Fibroblast of mammary gland (primary cell): ENCODE measurements around the gene MLPH.

Experiments
- DNase-seq: peaks from one replicate; pipeline ENCODE4 v3.0.0-alpha.2; 2010; ENCODE audit warnings: low read depth
- H3K4me3 ChIP-seq: 2 replicates; pipeline ENCODE4 v1.5.1; 2011; ENCODE audit warnings: low read depth, mild to moderate bottlenecking, low read length, moderate library complexity; ENCODE audit not compliant: control insufficient read depth
- TF ChIP-seq, protein P1 (sequence below): conservative IDR thresholded peaks from 2 replicates; pipeline ENCODE4 v1.5.1; 2011; ENCODE audit warnings: low read depth, low read length, inconsistent platforms; ENCODE audit not compliant: control insufficient read depth, insufficient read depth

The MLPH gene

DNA sequence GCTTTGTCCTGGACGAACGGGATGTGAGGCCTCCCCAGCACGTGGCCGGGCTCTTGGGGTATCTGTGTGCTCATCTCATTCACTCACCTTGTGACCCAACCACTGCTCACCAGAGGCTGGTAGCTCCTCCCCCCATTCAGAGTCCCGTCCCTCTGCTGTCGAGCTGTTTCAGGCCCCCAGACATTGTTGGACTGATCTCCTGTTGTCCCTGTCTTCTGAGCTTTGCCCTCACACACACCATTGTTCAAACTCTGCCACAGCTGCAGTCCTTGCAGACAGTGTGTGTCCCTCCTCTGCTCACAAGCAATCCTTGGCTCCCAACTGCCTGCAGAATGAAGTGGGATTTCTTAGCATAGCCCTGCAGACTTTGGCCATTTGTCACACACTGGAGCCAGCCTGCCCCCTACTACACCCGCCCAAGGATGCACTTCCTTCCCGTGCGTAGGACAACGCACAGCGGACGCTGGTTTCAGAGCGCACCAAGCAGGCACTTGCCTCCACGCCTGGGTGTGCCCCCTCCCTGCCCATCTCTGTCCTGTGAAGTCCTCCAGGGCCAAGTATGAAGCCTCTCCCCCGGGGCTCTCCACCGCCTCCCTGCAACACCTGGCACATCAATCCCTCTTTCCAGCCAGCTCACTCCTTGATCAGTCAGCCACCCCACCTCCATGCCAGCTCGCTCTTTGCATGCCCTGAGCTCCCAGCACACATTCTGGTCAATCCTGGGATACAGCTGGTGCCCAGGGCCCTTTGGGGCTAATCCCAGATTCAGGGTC, 62.8 kb downstream of the MLPH start:
- TF ChIP-seq, protein P1, sequence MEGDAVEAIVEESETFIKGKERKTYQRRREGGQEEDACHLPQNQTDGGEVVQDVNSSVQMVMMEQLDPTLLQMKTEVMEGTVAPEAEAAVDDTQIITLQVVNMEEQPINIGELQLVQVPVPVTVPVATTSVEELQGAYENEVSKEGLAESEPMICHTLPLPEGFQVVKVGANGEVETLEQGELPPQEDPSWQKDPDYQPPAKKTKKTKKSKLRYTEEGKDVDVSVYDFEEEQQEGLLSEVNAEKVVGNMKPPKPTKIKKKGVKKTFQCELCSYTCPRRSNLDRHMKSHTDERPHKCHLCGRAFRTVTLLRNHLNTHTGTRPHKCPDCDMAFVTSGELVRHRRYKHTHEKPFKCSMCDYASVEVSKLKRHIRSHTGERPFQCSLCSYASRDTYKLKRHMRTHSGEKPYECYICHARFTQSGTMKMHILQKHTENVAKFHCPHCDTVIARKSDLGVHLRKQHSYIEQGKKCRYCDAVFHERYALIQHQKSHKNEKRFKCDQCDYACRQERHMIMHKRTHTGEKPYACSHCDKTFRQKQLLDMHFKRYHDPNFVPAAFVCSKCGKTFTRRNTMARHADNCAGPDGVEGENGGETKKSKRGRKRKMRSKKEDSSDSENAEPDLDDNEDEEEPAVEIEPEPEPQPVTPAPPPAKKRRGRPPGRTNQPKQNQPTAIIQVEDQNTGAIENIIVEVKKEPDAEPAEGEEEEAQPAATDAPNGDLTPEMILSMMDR: no peak
- no peak overlapping the region for H3K4me3 ChIP-seq
- no peak for DNase-seq

DNA sequence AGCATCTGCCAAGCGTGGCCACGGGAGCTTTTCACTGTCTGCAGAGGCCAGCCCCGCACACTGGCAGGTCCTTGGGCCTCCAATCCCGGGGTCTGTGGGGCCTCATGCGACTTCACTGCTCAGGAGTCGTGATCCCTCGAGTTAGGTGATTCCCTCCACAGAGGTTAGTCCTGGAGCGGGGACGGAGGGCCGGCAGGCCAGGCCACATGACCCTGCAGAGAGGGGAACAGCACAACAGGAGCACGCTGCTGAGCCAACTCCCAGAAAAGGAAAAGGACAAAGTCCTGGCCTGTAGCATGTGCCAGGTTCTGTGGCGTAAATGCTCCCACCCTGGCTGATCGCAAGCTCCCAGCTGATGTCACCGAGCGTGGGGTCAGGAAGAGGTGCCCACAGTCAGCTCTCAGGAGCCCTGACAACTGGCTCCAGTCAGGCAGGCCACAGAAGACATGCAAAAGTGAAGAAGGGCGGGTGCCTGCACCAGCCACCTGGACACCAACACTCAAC, 64.1 kb downstream of the MLPH start:
- TF ChIP-seq, protein P1: no peak
- H3K4me3 ChIP-seq: no peak overlapping the region
- no peak for DNase-seq

DNA sequence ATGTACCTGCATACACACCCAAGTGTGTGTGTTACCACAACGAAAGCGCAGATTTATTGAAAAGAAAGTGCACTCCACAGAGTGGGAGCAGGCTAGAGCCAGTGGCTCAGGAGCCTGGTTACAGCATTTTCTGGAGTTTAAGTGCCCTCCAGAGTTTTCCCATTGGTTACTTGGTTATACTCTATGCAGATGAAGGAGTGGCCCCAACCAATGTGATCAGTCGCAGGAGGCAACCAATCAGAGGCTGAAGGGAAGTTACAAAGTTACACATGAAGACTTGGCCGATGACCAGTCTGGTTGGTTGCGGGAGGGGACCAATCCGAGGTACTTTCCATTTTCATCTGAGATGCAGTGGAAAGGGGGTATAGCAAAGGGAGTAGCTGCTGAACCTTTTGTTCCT, 65.9 kb downstream of the MLPH start:
- H3K4me3 ChIP-seq: no peak overlapping the region
- DNase-seq: no peak
- TF ChIP-seq, protein P1: no peak

DNA sequence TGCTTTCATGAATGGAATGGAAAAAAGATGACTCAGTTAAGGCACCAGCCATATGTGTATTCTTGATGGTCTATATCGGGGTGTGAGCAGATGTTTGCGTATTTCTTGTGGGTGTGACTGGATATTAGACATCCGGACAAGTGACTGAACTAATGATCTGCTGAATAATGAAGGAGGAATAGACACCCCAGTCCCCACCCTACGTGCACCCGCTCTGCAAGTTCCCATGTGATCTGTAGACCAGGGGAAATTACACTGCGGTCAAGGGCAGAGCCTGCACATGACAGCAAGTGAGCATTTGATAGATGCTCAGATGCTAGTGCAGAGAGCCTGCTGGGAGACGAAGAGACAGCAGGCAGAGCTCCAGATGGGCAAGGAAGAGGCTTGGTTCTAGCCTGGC, 66.9 kb downstream of the MLPH start:
- TF ChIP-seq, protein P1: no peak
- no peak overlapping the region for H3K4me3 ChIP-seq
- no peak for DNase-seq

DNA sequence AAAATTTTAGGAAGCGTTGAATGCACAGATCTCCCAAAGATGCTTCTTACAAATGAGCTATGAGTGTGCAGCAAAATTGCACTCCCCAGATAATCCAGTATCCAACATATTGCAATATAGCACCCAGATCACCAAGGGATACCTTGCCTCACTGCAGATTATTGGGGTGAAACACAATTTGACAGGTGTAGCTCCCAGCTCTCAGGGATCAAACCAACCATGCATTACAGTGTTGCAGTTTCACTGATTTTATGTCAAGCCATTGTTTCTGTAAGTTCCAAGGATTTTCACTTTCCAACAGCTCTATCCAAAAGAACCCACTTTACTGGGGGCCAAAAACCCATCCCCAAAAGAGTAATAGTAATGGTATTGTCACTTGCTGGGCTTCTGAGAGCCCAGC, 68.5 kb downstream of the MLPH start:
- TF ChIP-seq, protein P1: no peak
- DNase-seq: no peak
- H3K4me3 ChIP-seq: no peak overlapping the region

DNA sequence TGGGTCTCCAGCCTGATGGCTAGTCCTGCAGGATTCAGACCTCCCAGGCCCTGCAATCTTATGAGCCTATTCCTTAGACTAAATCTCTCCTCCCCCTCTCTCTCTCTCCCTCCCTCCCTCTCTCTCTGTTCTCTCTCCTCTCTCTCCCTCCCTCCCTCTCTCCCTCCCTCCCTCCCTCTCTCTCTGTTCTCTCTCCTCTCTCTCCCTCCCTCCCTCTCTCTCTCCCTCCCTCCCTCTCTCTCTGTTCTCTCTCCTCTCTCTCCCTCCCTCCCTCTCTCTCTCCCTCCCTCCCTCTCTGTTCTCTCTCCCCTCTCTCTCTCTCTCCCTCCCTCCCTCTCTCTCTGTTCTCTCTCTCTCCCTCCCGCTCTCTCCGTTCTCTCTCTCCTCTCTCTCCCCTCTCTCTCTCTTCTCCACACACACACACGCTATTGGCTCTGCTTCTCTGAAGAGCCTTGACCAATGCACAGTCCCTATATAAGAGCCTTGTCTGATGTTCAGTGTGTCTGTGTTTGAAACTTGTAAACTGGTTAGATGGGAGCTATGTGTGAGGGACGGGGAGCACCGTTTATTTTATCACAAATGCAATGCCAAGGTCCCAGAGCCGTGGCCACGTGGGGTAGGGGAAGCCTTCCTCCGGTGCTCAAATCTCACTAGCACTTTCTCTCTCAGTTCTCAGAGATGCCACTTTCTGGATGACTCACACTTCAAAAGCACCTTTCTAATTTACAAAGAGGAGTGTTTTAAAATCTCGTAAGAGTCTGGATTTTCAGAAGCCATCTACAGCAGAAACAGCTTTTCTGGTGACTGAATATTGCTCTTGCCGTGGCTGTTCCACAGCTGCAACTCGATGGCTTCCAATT, 70.0 kb downstream of the MLPH start:
- DNase-seq: no peak
- TF ChIP-seq, protein P1: no peak
- H3K4me3 ChIP-seq: no peak overlapping the region
